Fibroblast of pulmonary artery (primary cell): ENCODE data around the gene RXFP4.

Source experiments
- DNase-seq: peaks from one replicate; pipeline ENCODE4 v3.0.0-alpha.2; 2010; ENCODE audit warnings: low read depth
- H3K4me3 ChIP-seq: replicated peaks from 2 replicates; pipeline ENCODE4 v1.5.1; 2011; ENCODE audit warnings: low read depth, mild to moderate bottlenecking, control low read depth, low read length, moderate library complexity
- TF ChIP-seq, protein P1 (sequence below): IDR thresholded peaks from 2 replicates; pipeline ENCODE4 v1.5.1; 2011; ENCODE audit warnings: mild to moderate bottlenecking, control low read depth, low read length, inconsistent platforms; ENCODE audit errors: missing control alignments

Gene RXFP4

DNA sequence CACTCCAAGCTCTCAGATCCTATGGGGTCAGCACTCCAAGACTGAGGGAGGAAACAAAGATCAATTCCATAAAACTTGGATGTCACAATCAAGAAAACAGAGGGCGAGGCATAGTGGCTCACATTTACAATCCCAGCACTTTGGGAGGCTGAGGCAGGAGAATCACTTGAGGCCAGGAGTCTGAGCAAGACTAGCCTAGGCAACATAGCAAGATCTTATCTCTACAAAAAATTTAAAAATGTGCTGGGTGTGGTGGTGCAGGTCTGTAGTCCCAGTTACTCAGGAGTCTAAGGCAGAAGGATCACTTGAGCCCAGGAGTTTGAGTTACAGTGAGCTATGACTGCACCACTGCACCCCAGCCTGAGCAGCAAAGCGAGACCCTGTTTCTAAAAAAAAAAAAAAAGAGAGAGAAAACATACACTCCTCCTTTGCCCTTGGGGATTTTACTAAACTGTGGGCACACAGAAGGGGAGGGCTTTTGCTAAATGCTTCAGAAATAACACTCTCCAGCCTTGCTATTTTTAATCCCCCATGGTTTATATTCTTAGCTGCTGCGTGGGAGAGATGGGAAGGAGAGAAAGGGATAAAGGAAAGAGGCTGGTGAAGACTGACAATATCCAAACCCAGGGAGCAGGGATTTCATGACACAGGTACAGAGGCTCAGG lies 18.8 kb downstream of the RXFP4 start:
- no peak overlapping the region for H3K4me3 ChIP-seq
- no peak for DNase-seq
- TF ChIP-seq, protein P1, sequence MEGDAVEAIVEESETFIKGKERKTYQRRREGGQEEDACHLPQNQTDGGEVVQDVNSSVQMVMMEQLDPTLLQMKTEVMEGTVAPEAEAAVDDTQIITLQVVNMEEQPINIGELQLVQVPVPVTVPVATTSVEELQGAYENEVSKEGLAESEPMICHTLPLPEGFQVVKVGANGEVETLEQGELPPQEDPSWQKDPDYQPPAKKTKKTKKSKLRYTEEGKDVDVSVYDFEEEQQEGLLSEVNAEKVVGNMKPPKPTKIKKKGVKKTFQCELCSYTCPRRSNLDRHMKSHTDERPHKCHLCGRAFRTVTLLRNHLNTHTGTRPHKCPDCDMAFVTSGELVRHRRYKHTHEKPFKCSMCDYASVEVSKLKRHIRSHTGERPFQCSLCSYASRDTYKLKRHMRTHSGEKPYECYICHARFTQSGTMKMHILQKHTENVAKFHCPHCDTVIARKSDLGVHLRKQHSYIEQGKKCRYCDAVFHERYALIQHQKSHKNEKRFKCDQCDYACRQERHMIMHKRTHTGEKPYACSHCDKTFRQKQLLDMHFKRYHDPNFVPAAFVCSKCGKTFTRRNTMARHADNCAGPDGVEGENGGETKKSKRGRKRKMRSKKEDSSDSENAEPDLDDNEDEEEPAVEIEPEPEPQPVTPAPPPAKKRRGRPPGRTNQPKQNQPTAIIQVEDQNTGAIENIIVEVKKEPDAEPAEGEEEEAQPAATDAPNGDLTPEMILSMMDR, result no peak

DNA sequence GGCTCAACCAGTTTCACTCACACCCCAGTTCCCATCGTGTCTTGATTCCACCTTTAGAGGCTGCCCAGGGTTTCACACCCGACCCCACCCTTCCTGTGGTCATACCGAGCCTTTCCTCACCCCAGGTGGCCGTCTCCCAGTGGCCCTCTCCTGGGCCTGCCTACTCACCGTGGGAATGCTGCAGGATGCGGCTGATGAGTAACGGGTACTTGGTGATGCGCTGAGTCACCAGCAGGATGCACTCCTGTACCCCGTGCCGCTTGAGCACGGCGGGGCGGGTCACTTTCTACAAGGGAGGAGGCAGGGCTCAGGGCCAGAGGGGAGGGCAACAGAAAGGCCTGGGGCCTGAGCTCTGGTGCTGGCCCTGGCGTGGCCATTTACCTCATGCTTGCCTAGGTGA lies 20.5 kb downstream of the RXFP4 start:
- TF ChIP-seq, protein P1, result peak; percentile 47
- DNase-seq, result peak; percentile 93
- no peak overlapping the region for H3K4me3 ChIP-seq

DNA sequence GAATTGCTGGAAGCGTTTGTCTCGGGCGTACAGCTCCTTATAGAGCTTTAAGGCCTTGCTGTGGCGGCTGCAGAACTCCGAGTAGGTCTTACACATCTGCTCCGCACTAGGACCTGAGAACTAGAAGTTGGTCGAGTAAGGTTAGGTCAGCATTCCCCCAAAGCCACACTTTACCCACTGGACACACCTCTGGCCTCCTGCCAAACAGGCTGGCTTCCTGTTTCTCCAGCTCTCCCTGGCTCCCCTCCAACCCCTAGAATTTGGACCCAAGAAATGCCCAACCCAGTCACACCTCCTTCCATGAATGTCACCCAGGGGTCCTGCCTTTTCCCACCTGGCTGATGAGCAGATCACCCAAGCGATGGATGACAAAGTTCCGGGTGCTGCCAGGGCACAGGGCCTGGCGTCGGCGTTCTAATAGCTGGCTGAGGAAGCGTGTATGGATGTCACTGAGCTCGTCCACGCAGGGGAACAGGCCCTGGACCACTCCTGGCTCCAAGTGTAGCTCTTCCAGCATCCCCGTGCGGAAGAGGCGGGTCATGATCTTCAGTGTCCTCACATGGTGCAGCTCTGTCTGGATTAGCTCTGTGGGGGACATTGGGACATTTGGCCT lies 21.3 kb downstream of the RXFP4 start:
- peak; percentile 47 for DNase-seq
- H3K4me3 ChIP-seq, result no peak overlapping the region
- TF ChIP-seq, protein P1, result no peak

DNA sequence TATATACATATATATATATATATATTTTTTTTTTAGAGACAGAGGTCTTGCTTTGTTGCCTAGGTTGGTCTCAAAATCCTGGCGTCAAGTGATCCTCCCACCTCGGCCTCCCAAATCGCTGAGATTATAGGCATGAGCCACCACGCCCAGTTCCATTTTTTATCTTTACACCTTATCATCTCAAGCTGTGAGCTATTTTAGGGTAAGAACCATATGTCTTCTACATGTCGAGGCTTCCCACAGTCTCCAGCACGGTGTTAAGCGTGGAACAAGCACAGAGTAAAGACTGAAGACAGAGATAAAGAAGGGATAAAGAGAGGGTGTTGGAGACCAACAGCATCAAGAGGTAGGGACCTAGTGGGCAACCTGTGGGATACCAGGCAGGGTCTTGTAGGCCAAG lies 22.8 kb downstream of the RXFP4 start:
- TF ChIP-seq, protein P1, result no peak
- no peak for DNase-seq
- no peak overlapping the region for H3K4me3 ChIP-seq

DNA sequence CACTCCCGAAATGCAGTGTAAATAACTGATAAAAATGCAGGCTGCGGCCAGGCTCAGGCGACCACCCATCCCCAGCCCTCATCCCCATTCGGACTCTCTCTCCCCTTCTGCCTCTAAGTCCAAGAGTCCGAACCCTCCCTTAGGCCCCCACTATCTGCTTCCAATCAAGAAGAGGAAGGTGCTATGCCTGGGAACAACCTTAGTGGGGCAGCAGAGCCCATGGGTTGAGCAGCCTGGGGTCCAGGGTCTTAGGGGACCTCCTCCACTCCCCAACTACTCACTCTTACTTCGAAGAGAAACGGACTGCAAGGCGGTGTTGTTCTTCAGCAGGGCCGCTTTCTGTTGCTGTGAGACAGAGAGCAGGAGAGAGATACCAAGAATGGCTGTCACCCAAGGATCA lies 24.7 kb downstream of the RXFP4 start:
- H3K4me3 ChIP-seq, result no peak overlapping the region
- TF ChIP-seq, protein P1, result peak; percentile 17
- no peak for DNase-seq

DNA sequence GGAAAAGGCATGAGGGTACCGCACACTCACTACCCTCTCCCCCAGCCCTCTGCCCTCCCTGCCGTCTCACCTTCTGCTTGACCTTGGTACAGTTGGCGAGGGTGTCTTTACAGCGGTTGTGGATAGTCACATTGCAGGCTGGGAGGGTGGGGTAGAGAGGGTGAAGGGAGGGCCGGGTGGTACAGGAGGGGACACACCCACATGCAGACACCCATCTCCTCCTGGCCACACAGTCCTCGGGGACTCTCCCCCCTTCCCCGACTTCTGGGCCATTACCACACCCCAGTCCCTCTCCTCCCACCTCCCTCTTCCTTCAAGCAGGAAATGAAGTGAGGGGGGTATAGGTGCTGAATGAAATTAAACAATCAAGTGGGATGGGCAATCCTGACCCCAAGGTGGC lies 25.3 kb downstream of the RXFP4 start:
- no peak for DNase-seq
- H3K4me3 ChIP-seq, result no peak overlapping the region
- TF ChIP-seq, protein P1, result no peak

DNA sequence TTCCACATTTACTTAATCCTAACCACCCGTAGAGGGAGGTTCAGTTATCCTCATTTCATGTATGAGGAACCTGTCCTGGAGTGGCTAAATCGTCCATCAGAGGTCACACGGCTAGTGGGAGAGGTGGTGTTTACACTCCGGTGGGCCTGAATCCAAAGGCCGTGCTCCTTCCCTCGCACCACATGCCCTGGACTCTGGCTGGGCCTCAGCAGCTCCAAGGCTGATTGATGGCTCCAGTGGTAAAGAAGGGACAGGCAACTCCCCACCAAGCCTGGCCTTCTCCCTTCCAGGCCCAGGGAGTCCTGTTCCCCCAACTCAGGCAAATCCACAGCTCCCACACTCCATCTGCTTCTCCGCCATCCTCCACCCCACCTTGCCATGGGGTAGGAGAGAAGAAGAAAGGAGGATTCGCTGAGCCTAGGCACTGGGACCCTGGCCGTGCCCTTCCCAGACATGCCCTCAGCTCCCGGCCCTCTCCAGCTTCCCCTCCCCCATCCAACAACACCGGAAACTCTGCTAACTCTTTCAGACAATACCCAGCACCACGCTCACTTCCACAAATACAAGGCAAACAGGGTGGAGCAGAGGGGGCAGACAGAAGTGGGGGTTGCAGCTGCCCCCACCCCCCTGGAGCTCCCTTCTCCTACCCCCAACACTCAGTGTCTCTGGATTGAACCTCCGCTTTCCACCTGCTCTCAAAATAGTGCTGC lies 26.1 kb downstream of the RXFP4 start:
- TF ChIP-seq, protein P1, result no peak
- H3K4me3 ChIP-seq, result no peak overlapping the region
- DNase-seq, result peak; percentile 41
